Kidney (tissue), 22 donors: ENCODE data around the gene TAF4B. TPM values are rescaled to one million over a fixed set of nuclear protein-coding genes. Genes with fewer than 3 reads are reported as not detected.
A peak's percentile ranks its signal among the peaks of the same experiment; 100 is the strongest.

Source experiments
- DNase-seq, 5 donors: peaks; one replicate each; pipeline ENCODE4 v3.0.0-alpha.2; 2013 to 2020
- FAIRE-seq: peaks from 2 replicates; lab custom pipeline; 2012; peaks lifted over from hg19 to GRCh38; lab: Jason Lieb, UNC
- H3K27ac ChIP-seq, 2 donors: one replicate each; pipeline ENCODE4 v1.7.0; 2013; ENCODE audit warnings: low read depth in 2 of 2, low read length in 2 of 2, inconsistent platforms in 1 of 2
- H3K27me3 ChIP-seq: one replicate; pipeline ENCODE4 v1.7.1; 2013; ENCODE audit warnings: low read length, inconsistent platforms; ENCODE audit not compliant: control insufficient read depth, insufficient read depth
- H3K36me3 ChIP-seq, 3 donors: one replicate each; pipeline versions ENCODE4 v1.7.0 to v1.7.1; 2013; ENCODE audit warnings: low read length in 3 of 3, control low read depth in 1 of 3, inconsistent platforms in 1 of 3; ENCODE audit not compliant: insufficient read depth in 3 of 3, control insufficient read depth in 2 of 3
- H3K4me1 ChIP-seq, 3 donors: one replicate each; pipeline versions ENCODE4 v1.7.0 to v1.7.1; 2013; ENCODE audit warnings: low read length in 3 of 3, inconsistent platforms in 1 of 3, low read depth in 1 of 3; ENCODE audit not compliant: control insufficient read depth in 2 of 3, insufficient read depth in 2 of 3
- H3K4me3 ChIP-seq, 3 donors: one replicate each; pipeline versions ENCODE4 v1.7.0 to v1.8.1; 2013; ENCODE audit warnings: low read length in 3 of 3, control low read depth in 1 of 3, inconsistent platforms in 1 of 3
- H3K9ac ChIP-seq, 3 donors: one replicate each; pipeline versions ENCODE4 v1.7.0 to v1.7.1; 2013; ENCODE audit warnings: low read length in 3 of 3, control low read depth in 1 of 3, inconsistent platforms in 1 of 3
- H3K9me3 ChIP-seq, 3 donors: one replicate each; pipeline versions ENCODE4 v1.7.0 to v1.7.1; 2013; ENCODE audit warnings: low read length in 3 of 3, control low read depth in 1 of 3, inconsistent platforms in 1 of 3; ENCODE audit not compliant: control insufficient read depth in 2 of 3, insufficient read depth in 1 of 3
- CTCF ChIP-seq: IDR thresholded peaks from 3 replicates; pipeline ENCODE4 v1.5.1; 2012; ENCODE audit warnings: mild to moderate bottlenecking, moderate library complexity, borderline replicate concordance; ENCODE audit not compliant: insufficient read depth; ENCODE audit errors: extremely low read depth
- intact Hi-C: fragments of 100-400 bp; cut with DNase I; formaldehyde crosslinking; loops from one replicate; pipeline ENCODE4 v1.11.1; 2022
- long read RNA-seq, 10 donors: library from polyadenylated mRNA in 1 of 10; unstranded in 1 of 10; transcript quantifications; one replicate each; pipeline ENCODE4 v2.0.0 and lab custom pipeline, GENCODE V29; 2021 to 2026
- polyA plus RNA-seq: library from polyadenylated mRNA; stranded (reverse); fragments of 350-450 nt; fragmentation: Illumina TruSeq; extraction: RNeasy Lipid Tissue Mini Kit (QIAGEN cat#74804); gene quantifications from one replicate; pipeline ENCODE4 v1.2.3, GENCODE V29; 2014; ENCODE audit warnings: low read depth, low replicate concordance; ENCODE audit not compliant: insufficient read depth
- total RNA-seq: library from RNA; stranded (reverse); fragmentation: NEBNext Ultra II Directional; extraction: Animal tissue kit (Norgen Biotek cat#: 25700); gene quantifications from one replicate; pipeline ENCODE4 v1.2.1, GENCODE V29; 2021
- donor health status: control.
- donor health status: control.
- donor health status: control.
- donor health status: control.
- donor health status: control.
- donor health status: DM: yes; HTN: yes; CAD: no.
- donor health status: Normal renal cell carcinoma (clear cell type).

The TAF4B gene
- total RNA-seq (4.9 TPM), polyA plus RNA-seq (1.7 TPM)
- long read RNA-seq, donor 1, full-length matches to known transcripts, result 1 of 1 reads
- long read RNA-seq, donor 1, partial matches to known transcripts, result 0 of 1 reads
- long read RNA-seq, donor 1, other reads (novel, unspliced or antisense), result 0 of 1 reads
- long read RNA-seq, donor 2, result 0 reads
- long read RNA-seq, donor 3, result 0 reads
- long read RNA-seq, donor 4, full-length matches to known transcripts, result 3 of 3 reads
- long read RNA-seq, donor 4, partial matches to known transcripts, result 0 of 3 reads
- long read RNA-seq, donor 4, other reads (novel, unspliced or antisense), result 0 of 3 reads
- long read RNA-seq, donor 5, result 0 reads
- long read RNA-seq, donor 6, result 0 reads
- long read RNA-seq, donor 7, full-length matches to known transcripts, result 5 of 9 reads
- long read RNA-seq, donor 7, partial matches to known transcripts, result 2 of 9 reads
- long read RNA-seq, donor 7, other reads (novel, unspliced or antisense), result 2 of 9 reads
- long read RNA-seq, donor 8, result 0 reads
- long read RNA-seq, donor 9, result 0 reads
- long read RNA-seq, donor 10, result 0 reads

GRCh38 chr18:26226229-26227050, at the start of gene TAF4B:
Gene TAF4B, plus strand, starts transcription at chr18:26226445. Its CDS starts 489 bp downstream, at chr18:26226934.
- peak; percentile 94 to 97 (median 97) for DNase-seq
- FAIRE-seq, result peak; percentile 13
- H3K36me3 ChIP-seq, result no peaks in the 10 kb centered on the region
- H3K27me3 ChIP-seq, result no peaks in the 10 kb centered on the region
- no peaks in the 10 kb centered on the region for H3K9me3 ChIP-seq
- intact Hi-C loops, result no loop called here
- peak within 1 kb of the TSS in 1 of 2 donors; percentile 71 for H3K27ac ChIP-seq
- H3K4me1 ChIP-seq, result peaks cover 0 to 2% (median 0%) of the 10 kb centered on the region in 3 donors
- H3K4me3 ChIP-seq, result peak within 1 kb of the TSS; percentile 73 to 86 (median 82)
- no peak for TF ChIP-seq CTCF
- H3K9ac ChIP-seq, result peak within 1 kb of the TSS; percentile 46 to 68 (median 67)

- no peak overlapping the region for H3K27ac ChIP-seq
- DNase-seq (no peak), FAIRE-seq (no peak)
- H3K4me3 ChIP-seq, result no peak overlapping the region
- no peaks in the 10 kb centered on the region for H3K4me1 ChIP-seq
- H3K36me3 ChIP-seq, result no peaks in the 10 kb centered on the region
- TF ChIP-seq CTCF, result no peak
- intact Hi-C loops, result no loop called here
- H3K9ac ChIP-seq, result no peak overlapping the region
- no peaks in the 10 kb centered on the region for H3K27me3 ChIP-seq
- H3K9me3 ChIP-seq, result no peaks in the 10 kb centered on the region
Observed at GRCh38 chr18:26181343-26181826, 44.9 kb upstream of the TAF4B start.

GRCh38 chr18:26183395-26184112, 42.7 kb upstream of the TAF4B start:
- intact Hi-C loops, result no loop called here
- no peak overlapping the region for H3K9ac ChIP-seq
- DNase-seq, result no peak
- no peaks in the 10 kb centered on the region for H3K36me3 ChIP-seq
- no peak overlapping the region for H3K4me3 ChIP-seq
- H3K27ac ChIP-seq, result no peak overlapping the region
- no peaks in the 10 kb centered on the region for H3K27me3 ChIP-seq
- FAIRE-seq, result no peak
- H3K4me1 ChIP-seq, result no peaks in the 10 kb centered on the region
- no peak for TF ChIP-seq CTCF
- H3K9me3 ChIP-seq, result no peaks in the 10 kb centered on the region
